MM.1S (cell line): ENCODE measurements around the gene PER2.

Experiments
- DNase-seq: peaks from one replicate; pipeline ENCODE4 v3.0.0-alpha.2; 2015
- H2AFZ ChIP-seq: fragments of 300-600 bp; sonication (generic); 2 replicates; pipeline ENCODE4 v1.6.0; 2016; ENCODE audit warnings: antibody characterized with exemption, low read length
- H3F3A ChIP-seq: fragments of 300-600 bp; sonication (generic); 2 replicates; pipeline ENCODE4 v1.6.1; 2016; ENCODE audit warnings: mild to moderate bottlenecking, antibody characterized with exemption, low read length, moderate library complexity, mixed read lengths; ENCODE audit not compliant: insufficient read depth
- H3K27ac ChIP-seq: fragments of 300-600 bp; sonication (generic); 2 replicates; pipeline ENCODE4 v1.5.1; 2016; ENCODE audit warnings: mild to moderate bottlenecking, low read length
- H3K27me3 ChIP-seq: fragments of 300-600 bp; sonication (generic); replicated peaks from 2 replicates; pipeline ENCODE4 v1.6.0; 2016; ENCODE audit warnings: low read length; ENCODE audit not compliant: insufficient read depth
- H3K36me3 ChIP-seq: fragments of 300-600 bp; sonication (generic); replicated peaks from 2 replicates; pipeline ENCODE4 v1.6.1; 2016; ENCODE audit warnings: mild to moderate bottlenecking, low read length, mixed read lengths; ENCODE audit not compliant: insufficient read depth
- H3K4me1 ChIP-seq: fragments of 300-600 bp; sonication (generic); 2 replicates; pipeline ENCODE4 v1.6.1; 2016; ENCODE audit warnings: low read length, mixed read lengths
- H3K4me2 ChIP-seq: fragments of 300-600 bp; sonication (generic); 2 replicates; pipeline ENCODE4 v1.6.0; 2016; ENCODE audit warnings: low read depth, low read length
- H3K4me3 ChIP-seq: fragments of 300-600 bp; sonication (generic); 2 replicates; pipeline ENCODE4 v1.5.1; 2016; ENCODE audit warnings: low read length, mixed read lengths
- H3K79me2 ChIP-seq: fragments of 300-600 bp; sonication (generic); 2 replicates; pipeline ENCODE4 v1.6.1; 2016; ENCODE audit warnings: mixed run types, low read length, mixed read lengths
- H3K9ac ChIP-seq: fragments of 300-600 bp; sonication (generic); 2 replicates; pipeline ENCODE4 v1.6.1; 2016; ENCODE audit warnings: low read length, mixed read lengths
- H3K9me2 ChIP-seq: fragments of 300-600 bp; sonication (generic); replicated peaks from 2 replicates; pipeline ENCODE4 v1.6.1; 2016; ENCODE audit warnings: mild to moderate bottlenecking, low read length, mixed read lengths; ENCODE audit not compliant: insufficient read depth
- H3K9me3 ChIP-seq: fragments of 300-600 bp; sonication (generic); replicated peaks from 2 replicates; pipeline ENCODE4 v1.6.1; 2016; ENCODE audit warnings: mild to moderate bottlenecking, low read length, mixed read lengths; ENCODE audit not compliant: insufficient read depth
- H4K20me1 ChIP-seq: fragments of 300-600 bp; sonication (generic); 2 replicates; pipeline ENCODE4 v1.6.1; 2016; ENCODE audit warnings: mild to moderate bottlenecking, low read length, moderate library complexity, mixed read lengths; ENCODE audit not compliant: insufficient read depth
- EZH2 ChIP-seq: fragments of 300-600 bp; sonication (generic); optimal IDR thresholded peaks from 2 replicates; pipeline ENCODE3; 2017; ENCODE audit warnings: low read depth, mild to moderate bottlenecking, antibody characterized with exemption, low read length, mixed read lengths
- EZH2phosphoT487 ChIP-seq: fragments of 300-600 bp; sonication (generic); IDR thresholded peaks from 2 replicates; pipeline ENCODE4 v1.6.1; 2018; ENCODE audit warnings: antibody characterized with exemption, low read length
- TF ChIP-seq, protein P1 (sequence below): fragments of 300-600 bp; sonication (generic); IDR thresholded peaks from 2 replicates; pipeline ENCODE4 v1.5.1; 2016; ENCODE audit warnings: antibody characterized with exemption, low read length, mixed read lengths

The PER2 gene

DNA sequence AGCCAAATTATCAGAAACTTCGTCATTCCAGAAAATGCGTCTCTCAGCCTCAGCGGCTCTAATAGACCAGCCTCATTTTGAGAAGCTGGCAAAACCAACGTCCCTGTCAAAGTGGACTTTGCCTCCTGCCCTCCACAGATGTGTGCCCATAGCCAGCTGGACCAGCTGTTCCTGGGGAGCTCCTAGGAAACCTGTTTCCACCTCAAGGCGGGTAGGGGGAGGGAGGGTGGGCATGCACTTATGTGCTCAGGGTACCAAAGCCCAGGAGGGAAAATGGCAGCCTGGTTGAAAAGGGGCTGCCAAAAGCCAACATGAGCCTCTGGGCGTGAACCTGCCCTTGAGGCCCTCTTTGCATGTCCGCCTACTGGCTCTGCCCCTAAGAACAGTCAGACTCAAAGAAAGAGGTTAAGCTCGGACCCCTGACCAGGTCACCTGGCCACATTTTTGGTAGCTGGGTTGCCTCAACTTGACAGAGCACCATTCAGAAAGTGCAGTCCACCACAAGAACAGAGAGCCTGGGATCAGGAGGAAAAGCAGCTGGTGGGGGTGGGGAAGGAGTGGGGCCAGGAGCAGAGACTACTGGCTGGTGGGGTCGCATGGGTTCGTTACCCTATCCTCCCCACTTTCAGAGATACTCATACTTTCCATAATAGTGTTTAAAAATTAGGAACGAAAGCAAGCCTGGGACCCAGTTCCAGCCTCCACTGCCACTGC is 3.5 kb downstream of the PER2 start:
- H3K27me3 ChIP-seq = no peaks in the 10 kb centered on the region
- H3K27ac ChIP-seq = no peak overlapping the region
- TF ChIP-seq EZH2 (no peak), EZH2phosphoT487 (no peak)
- TF ChIP-seq, protein P1, sequence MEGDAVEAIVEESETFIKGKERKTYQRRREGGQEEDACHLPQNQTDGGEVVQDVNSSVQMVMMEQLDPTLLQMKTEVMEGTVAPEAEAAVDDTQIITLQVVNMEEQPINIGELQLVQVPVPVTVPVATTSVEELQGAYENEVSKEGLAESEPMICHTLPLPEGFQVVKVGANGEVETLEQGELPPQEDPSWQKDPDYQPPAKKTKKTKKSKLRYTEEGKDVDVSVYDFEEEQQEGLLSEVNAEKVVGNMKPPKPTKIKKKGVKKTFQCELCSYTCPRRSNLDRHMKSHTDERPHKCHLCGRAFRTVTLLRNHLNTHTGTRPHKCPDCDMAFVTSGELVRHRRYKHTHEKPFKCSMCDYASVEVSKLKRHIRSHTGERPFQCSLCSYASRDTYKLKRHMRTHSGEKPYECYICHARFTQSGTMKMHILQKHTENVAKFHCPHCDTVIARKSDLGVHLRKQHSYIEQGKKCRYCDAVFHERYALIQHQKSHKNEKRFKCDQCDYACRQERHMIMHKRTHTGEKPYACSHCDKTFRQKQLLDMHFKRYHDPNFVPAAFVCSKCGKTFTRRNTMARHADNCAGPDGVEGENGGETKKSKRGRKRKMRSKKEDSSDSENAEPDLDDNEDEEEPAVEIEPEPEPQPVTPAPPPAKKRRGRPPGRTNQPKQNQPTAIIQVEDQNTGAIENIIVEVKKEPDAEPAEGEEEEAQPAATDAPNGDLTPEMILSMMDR = no peak
- no peaks in the 10 kb centered on the region for H4K20me1 ChIP-seq
- H3K9me2 ChIP-seq = no peaks in the 10 kb centered on the region
- peaks cover 79% of the 10 kb centered on the region for H3K79me2 ChIP-seq
- H3K4me1 ChIP-seq = peaks cover 8% of the 10 kb centered on the region
- no peak overlapping the region for H2AFZ ChIP-seq
- H3F3A ChIP-seq = 0 out of 2 replicates have a peak, but pooled peaks cover 4% of the 10 kb centered on the region
- H3K4me3 ChIP-seq = no peak overlapping the region
- no peak for DNase-seq
- H3K9me3 ChIP-seq = no peaks in the 10 kb centered on the region
- no peaks in the 10 kb centered on the region for H3K36me3 ChIP-seq
- H3K4me2 ChIP-seq = no peak overlapping the region
- no peak overlapping the region for H3K9ac ChIP-seq

DNA sequence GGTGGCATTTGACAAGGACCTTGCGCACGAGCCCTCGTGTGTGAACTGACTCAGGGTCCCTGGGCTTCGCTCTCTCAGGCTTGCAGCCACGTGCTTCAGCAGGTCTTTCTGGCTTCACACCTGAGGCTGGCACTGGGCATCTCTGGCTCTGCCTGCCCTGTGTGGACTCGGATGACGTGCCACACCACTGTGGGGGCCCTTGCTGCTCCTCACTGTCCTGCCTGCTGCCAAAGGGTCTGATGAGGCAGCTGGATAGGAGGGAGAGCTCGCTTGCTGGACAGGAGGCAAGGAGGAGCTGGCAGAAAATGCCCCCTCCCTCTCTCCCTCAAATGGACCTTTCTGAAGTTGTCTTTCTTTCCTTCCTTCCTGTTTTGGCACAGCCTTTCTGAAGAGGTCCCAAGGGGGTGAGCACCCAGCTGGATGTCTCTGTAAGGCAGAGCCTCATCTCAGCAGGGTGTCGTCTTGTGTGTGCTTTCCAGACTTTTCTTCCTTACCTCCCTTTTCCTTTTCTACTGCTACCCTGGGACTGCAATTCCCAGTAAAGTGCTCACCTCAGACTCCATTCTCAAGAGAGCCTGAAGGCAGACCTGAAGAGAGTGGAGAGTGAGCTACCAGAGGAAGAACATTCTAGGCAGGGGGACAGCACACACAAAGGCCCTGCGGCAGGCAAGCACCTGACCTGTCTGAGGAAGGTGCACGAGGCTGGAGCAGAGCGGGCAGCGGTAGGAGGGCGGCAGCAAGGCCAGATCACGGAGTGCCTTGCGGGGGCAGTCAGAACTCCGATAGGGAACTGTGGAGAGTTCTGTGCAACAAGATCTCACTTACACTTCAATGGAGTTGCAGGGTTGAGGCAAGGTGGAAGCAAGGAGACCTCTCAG is 5.3 kb downstream of the PER2 start:
- TF ChIP-seq EZH2 (no peak), EZH2phosphoT487 (no peak)
- TF ChIP-seq, protein P1 = no peak
- Histone ChIP-seq H2AFZ (no peak overlapping the region), H3K4me3 (no peak overlapping the region), H3K36me3 (no peaks in the 10 kb centered on the region), H3K79me2 (peaks cover 94% of the 10 kb centered on the region), H3F3A (no peaks in the 10 kb centered on the region), H3K9me2 (no peaks in the 10 kb centered on the region), H3K9me3 (no peaks in the 10 kb centered on the region), H3K9ac (no peak overlapping the region), H3K4me1 (peaks cover 8% of the 10 kb centered on the region), H3K4me2 (no peak overlapping the region), H3K27me3 (no peaks in the 10 kb centered on the region), H3K27ac (no peak overlapping the region), H4K20me1 (no peaks in the 10 kb centered on the region)
- DNase-seq = no peak

DNA sequence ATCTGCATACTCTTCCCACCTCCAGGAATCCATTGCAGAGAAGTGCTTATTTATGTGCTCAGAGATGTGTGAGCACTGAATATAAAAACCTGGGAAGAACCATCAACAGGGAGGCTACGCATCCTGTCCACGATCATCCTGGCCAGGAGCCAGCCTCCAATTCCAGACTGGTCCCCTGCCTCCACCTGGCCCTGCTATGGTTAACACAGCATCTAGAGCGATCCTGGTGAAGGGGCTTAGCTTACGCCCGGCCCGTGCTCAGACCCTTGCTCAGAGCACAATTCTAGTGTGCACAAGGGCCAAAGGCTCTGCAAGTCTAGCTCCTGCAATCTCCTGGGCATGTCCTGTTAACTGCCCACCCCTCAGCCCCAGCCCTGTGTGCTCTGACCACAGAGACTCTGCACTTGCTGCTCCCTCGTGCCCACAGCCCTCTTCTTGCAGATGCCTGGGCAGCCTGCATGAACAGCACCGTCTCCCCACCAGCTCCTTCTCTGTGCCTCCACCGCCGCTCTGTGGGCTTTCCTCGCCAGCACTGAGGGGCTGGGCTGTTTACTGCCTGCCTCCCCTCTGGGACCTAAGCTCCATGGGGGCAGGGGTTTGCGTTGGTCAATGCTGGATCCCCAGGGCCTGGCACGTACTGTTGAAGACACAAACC is 6.5 kb downstream of the PER2 start:
- H3K4me3 ChIP-seq = no peak overlapping the region
- no peaks in the 10 kb centered on the region for H3K27me3 ChIP-seq
- no peaks in the 10 kb centered on the region for H3K9me3 ChIP-seq
- H2AFZ ChIP-seq = no peak overlapping the region
- TF ChIP-seq, protein P1 = no peak
- TF ChIP-seq EZH2 (no peak), EZH2phosphoT487 (no peak)
- no peak overlapping the region for H3K27ac ChIP-seq
- no peaks in the 10 kb centered on the region for H3K4me1 ChIP-seq
- DNase-seq = no peak
- H3K4me2 ChIP-seq = no peak overlapping the region
- no peak overlapping the region for H3K9ac ChIP-seq
- H3K9me2 ChIP-seq = no peaks in the 10 kb centered on the region
- H3F3A ChIP-seq = no peaks in the 10 kb centered on the region
- H4K20me1 ChIP-seq = no peaks in the 10 kb centered on the region
- H3K79me2 ChIP-seq = peaks cover 83% of the 10 kb centered on the region
- H3K36me3 ChIP-seq = no peaks in the 10 kb centered on the region
